ENCODE data around the gene LATS2. TPM values are rescaled to one million over a fixed set of nuclear protein-coding genes. Genes with fewer than 3 reads are reported as not detected.

The LATS2 gene
- total RNA-seq = 23.6 and 38.7 TPM in 2 replicates

DNA sequence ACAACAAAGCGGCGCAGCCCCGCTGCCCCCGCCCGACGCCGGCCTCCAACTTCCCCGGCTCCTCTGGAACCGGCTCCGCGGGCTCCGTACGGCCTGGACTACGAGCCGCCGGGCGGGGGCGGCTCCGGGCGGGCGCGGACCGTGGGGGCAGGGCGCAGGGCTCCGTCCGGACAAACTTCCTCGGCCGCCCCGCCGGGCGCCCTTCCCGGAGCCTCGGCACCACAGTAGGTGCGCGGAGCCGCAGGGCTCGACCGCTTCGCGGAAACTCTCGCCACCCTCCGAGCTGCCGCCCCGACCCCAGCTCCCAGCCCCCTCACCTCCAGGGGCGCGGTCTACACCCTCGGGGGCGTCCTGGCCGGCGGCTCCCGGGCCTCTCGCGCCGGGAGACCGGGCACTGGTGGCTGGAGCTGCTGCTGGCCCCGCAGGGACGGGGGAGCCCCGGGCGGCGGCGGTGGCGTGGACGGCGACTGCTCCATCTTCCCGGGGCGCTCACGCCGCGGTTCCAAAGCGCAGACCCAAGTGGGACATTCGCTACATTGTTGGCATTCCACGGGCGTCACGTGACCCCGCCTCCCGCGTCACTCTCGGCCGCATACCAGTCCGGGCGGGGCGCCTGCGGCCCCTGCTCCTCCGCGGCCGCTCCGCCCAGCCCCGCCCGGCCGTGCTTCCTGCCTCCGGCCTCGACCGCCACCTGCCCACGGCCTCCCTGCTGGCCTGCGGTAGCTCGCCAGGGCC lies at the start of gene LATS2:
TSS of gene LATS2 (minus strand) at position 558 of the 735 bp plus-strand sequence. CDS start 15,560 bp downstream, outside the sequence.

Small RNAs within 50 kb of the gene (small RNA-seq; reads per million reads assigned to genes)
- gene PPIAP27 = not detected
- gene RNU4-9P = not detected

Other genes with a start within 250 kb of the LATS2 start
- 11.8 and 21.8 TPM in 2 replicates for gene XPO4, start 158.8 kb downstream of the LATS2 start, total RNA-seq
- 35.0 and 36.9 TPM in 2 replicates for gene SAP18, start 78.5 kb upstream of the LATS2 start, total RNA-seq
- 13.7 and 18.2 TPM in 2 replicates for gene SKA3, start 115.0 kb upstream of the LATS2 start, total RNA-seq
- 15.0 and 16.5 TPM in 2 replicates for gene MRPL57, start 115.1 kb upstream of the LATS2 start, total RNA-seq